Stomach (tissue), 9 donors: ENCODE measurements around the gene ZNF628. TPM values are rescaled to one million over a fixed set of nuclear protein-coding genes. Genes with fewer than 3 reads are reported as not detected.

Source experiments
- DNase-seq, 2 donors: peaks; one replicate each; pipeline versions ENCODE4 v3.0.0 to v3.0.0-alpha.2; 2013 to 2019
- H3K27ac ChIP-seq, 5 donors: fragments of 200-600 bp in 4 of 5; sonication (generic) in 4 of 5; one replicate each; pipeline ENCODE4 v1.5.1; 2013 to 2019; ENCODE audit warnings: mild to moderate bottlenecking in 1 of 5, moderate library complexity in 1 of 5
- H3K27me3 ChIP-seq, 3 donors: fragments of 200-600 bp; sonication (generic); one replicate each; pipeline ENCODE4 v1.5.1; 2017 to 2019; ENCODE audit warnings: mixed run types in 1 of 3
- H3K36me3 ChIP-seq, 4 donors: fragments of 200-600 bp; sonication (generic); 1 replicate in 3 of 4; 2 replicates in 1 of 4; pipeline ENCODE4 v1.5.1; 2016 to 2019
- H3K4me1 ChIP-seq, 4 donors: fragments of 200-600 bp; sonication (generic); one replicate each; pipeline ENCODE4 v1.5.1; 2016 to 2019
- H3K4me3 ChIP-seq, 4 donors: fragments of 200-600 bp; sonication (generic) in 3 of 4; one replicate each; pipeline ENCODE4 v1.5.1; 2016 to 2019; ENCODE audit warnings: mild to moderate bottlenecking in 1 of 4
- H3K9me3 ChIP-seq, 4 donors: fragments of 200-600 bp; sonication (generic); one replicate each; pipeline ENCODE4 v1.5.1; 2016 to 2019
- EP300 ChIP-seq: sonication (generic); formaldehyde crosslinking; IDR thresholded peaks from one replicate; pipeline ENCODE4 v1.6.1; 2017; ENCODE audit warnings: antibody characterized with exemption
- POLR2A ChIP-seq, 4 donors: fragments of 450-650 bp; IDR thresholded peaks; one replicate each; pipeline ENCODE4 v1.6.1; 2016; ENCODE audit warnings: antibody characterized with exemption in 4 of 4, control low read depth in 2 of 4, mild to moderate bottlenecking in 1 of 4, moderate library complexity in 1 of 4
- POLR2AphosphoS5 ChIP-seq, 3 donors: sonication (generic); formaldehyde crosslinking; IDR thresholded peaks; one replicate each; pipeline ENCODE4 v1.6.1; 2016; ENCODE audit warnings: antibody characterized with exemption in 3 of 3
- WGBS, 5 donors: extraction: QIAGEN DNeasy Blood & Tissue Kit in 3 of 5; methylation state at CpG; one replicate each; pipeline versions ENCODE4 v1.1.5 to v1.1.7; 2013 to 2018; 5-methylcytosine and 5-hydroxymethylcytosine counted together
- intact Hi-C: fragments of 100-400 bp; cut with DNase I; formaldehyde crosslinking; loops from one replicate; pipeline ENCODE4 v1.15.1; 2023; ENCODE audit warnings: low total_unique reads
- polyA plus RNA-seq, 3 donors: library from polyadenylated mRNA; stranded (reverse); fragments of 200-250 nt; gene quantifications; one replicate each; pipeline ENCODE4 v1.2.3, GENCODE V29; 2013
- total RNA-seq, 5 donors: library from RNA; depleted of rRNA; stranded (reverse); fragments of >200 nt; gene quantifications; one replicate each; pipeline versions ENCODE4 v1.1.0 to v1.2.3, GENCODE V29; 2014 to 2016
- TF ChIP-seq, protein P1 (sequence below), 7 experiments: fragments of 450-650 bp in 4 of 7; fragments of 200-600 bp in 3 of 7; sonication (generic) in 3 of 7; IDR thresholded peaks; one replicate each; pipeline ENCODE4 v1.5.1; 2016 to 2019; ENCODE audit warnings: antibody characterized with exemption in 7 of 7, control low read depth in 2 of 7, mild to moderate bottlenecking in 1 of 7
- donor health status: healthy with polysubstance abuse.
- donor health status: Bipolar disorder and iron deficiency.
- donor health status: healthy.

Gene ZNF628
- total and polyA plus RNA-seq, 8 donors = 0.58 to 16.1 (median 5.0) TPM

DNA sequence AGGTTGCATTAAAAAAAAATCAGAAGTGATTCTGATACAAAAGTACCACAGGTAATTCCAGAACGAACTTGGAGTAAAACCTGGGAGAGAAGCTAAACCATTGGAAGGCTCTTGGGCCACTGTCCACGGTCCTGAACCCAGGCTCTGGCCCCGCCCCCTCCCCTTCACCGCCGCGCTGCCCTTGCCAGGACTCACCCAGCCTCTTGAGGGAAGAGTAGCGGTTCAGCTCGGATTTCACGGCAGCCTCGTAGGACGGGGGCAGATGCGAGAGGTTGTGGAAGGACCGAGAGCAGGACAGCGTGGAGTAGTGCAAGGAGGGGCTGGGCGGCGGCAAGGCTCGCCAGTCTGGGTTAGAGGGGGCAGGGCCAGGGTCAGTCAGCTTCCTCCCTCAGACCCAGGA is 39.0 kb upstream of the ZNF628 start:
- peak; percentile 55 to 89 for DNase-seq

DNA sequence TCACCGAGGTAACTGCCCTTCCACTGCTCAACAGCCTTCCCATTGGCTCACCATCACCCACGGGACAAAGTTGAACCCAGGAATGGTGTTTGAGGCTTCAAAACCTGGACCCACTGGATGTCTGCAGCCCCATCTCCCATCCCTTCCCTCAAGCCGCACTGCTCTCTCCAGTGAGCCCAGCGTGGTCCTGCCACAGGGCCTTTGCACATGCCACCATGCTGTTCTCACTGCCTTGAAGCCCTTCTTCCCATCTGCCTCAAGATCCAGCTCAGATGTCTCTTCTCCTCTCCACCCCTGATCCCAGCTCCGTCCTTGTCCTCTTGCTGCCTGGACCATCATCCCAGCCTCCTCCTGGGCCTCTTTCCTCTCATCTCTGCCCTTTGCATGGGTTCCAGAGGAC is 37.4 kb upstream of the ZNF628 start:
- Histone ChIP-seq H3K4me3 (no peak overlapping the region), H3K27ac (no peak overlapping the region), H3K9me3 (no peaks in the 10 kb centered on the region), H3K27me3 (peaks cover 16 to 87% (median 67%) of the 10 kb centered on the region in 3 donors), H3K36me3 (no peaks in the 10 kb centered on the region), H3K4me1 (peaks cover 4 to 31% (median 23%) of the 10 kb centered on the region in 4 donors)
- TF ChIP-seq POLR2AphosphoS5 (IDR thresholded peaks at IDR 0.05) = no peak
- no peak for TF ChIP-seq POLR2A (IDR thresholded peaks at IDR 0.05)
- TF ChIP-seq EP300 = no peak
- TF ChIP-seq, protein P1, sequence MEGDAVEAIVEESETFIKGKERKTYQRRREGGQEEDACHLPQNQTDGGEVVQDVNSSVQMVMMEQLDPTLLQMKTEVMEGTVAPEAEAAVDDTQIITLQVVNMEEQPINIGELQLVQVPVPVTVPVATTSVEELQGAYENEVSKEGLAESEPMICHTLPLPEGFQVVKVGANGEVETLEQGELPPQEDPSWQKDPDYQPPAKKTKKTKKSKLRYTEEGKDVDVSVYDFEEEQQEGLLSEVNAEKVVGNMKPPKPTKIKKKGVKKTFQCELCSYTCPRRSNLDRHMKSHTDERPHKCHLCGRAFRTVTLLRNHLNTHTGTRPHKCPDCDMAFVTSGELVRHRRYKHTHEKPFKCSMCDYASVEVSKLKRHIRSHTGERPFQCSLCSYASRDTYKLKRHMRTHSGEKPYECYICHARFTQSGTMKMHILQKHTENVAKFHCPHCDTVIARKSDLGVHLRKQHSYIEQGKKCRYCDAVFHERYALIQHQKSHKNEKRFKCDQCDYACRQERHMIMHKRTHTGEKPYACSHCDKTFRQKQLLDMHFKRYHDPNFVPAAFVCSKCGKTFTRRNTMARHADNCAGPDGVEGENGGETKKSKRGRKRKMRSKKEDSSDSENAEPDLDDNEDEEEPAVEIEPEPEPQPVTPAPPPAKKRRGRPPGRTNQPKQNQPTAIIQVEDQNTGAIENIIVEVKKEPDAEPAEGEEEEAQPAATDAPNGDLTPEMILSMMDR (IDR thresholded peaks at IDR 0.05) = no peak
- WGBS, 5 donors = 69 to 76% (median 72%) methylated on average over 5 of the region's 5 CpGs
- intact Hi-C loops = no loop called here
- no peak for DNase-seq

More for the DNA sequence above, 39.0 kb upstream of the ZNF628 start:
- intact Hi-C loops = no loop called here
- Histone ChIP-seq H3K9me3 (no peaks in the 10 kb centered on the region), H3K4me1 (peaks cover 4 to 28% (median 17%) of the 10 kb centered on the region in 4 donors), H3K4me3 (no peak overlapping the region), H3K27me3 (peaks cover 19 to 87% (median 66%) of the 10 kb centered on the region in 3 donors), H3K27ac (no peak overlapping the region), H3K36me3 (no peaks in the 10 kb centered on the region)
- TF ChIP-seq, protein P1 (IDR thresholded peaks at IDR 0.05) = no peak
- TF ChIP-seq EP300 (no peak), POLR2AphosphoS5 (IDR thresholded peaks at IDR 0.05) (no peak), POLR2A (IDR thresholded peaks at IDR 0.05) (no peak)
- 2 to 7% (median 4%) methylated on average over 16 to 17 of the region's 17 CpGs for WGBS, 5 donors

DNA sequence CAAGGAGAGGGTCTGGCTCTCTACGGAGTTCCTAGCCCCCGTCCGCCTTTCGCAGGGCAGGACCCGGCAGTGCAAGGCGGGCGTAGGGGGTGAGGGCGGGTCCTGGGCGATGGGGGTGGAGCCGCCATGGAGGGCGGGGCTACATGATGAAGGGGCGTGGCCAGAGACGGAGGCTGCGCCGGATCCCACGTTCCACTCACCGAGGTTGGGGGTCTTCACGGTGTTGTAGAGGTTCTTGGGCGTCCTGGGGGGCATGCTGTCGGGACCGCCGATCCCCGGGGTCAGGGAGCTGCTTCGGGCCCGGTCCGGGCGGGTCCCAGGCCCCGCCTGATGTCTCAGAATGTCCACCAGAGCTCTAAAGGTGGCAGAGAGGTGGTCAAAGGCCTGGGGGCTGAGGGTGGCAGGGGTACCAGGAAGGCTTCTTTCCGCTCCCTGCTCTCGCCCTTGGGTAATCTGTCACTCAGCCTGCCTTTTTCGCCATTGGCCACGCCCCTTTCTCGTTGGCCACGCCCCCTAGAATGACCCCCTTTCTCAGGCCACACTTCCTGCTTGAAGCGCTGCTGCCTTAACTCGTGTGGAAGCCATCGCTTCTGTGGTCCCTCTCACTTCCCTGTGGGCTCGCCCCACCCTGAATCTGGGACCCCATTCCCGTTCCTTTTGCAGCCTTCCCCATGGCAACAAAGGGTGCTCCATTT is 35.9 kb upstream of the ZNF628 start:
- H3K4me1 ChIP-seq = peaks cover 4 to 31% (median 23%) of the 10 kb centered on the region in 4 donors
- TF ChIP-seq, protein P1 (IDR thresholded peaks at IDR 0.05) = no peak
- TF ChIP-seq EP300 (no peak), POLR2AphosphoS5 (IDR thresholded peaks at IDR 0.05) (no peak), POLR2A (IDR thresholded peaks at IDR 0.05) (no peak)
- H3K27me3 ChIP-seq = peaks cover 22 to 100% (median 81%) of the 10 kb centered on the region in 3 donors
- DNase-seq = no peak
- intact Hi-C loops = no loop called here
- no peaks in the 10 kb centered on the region for H3K9me3 ChIP-seq
- WGBS, 5 donors = 3 to 12% (median 9%) methylated on average over 7 to 39 of the region's 39 CpGs
- no peak overlapping the region for H3K4me3 ChIP-seq
- no peaks in the 10 kb centered on the region for H3K36me3 ChIP-seq
- no peak overlapping the region for H3K27ac ChIP-seq

- 5 to 8% (median 6%) methylated on average over 21 of the region's 21 CpGs for WGBS, 5 donors
- H3K27me3 ChIP-seq = peaks cover 22 to 100% (median 81%) of the 10 kb centered on the region in 3 donors
Measured at GRCh38 chr19:55441319-55441691, 35.1 kb upstream of the ZNF628 start.

More at GRCh38 chr19:55441319-55441691, 35.1 kb upstream of the ZNF628 start:
- Histone ChIP-seq H3K27ac (no peak overlapping the region), H3K4me3 (no peak overlapping the region), H3K36me3 (no peaks in the 10 kb centered on the region), H3K9me3 (no peaks in the 10 kb centered on the region), H3K4me1 (peaks cover 4 to 31% (median 23%) of the 10 kb centered on the region in 4 donors)
- intact Hi-C loops = no loop called here
- TF ChIP-seq, protein P1 (IDR thresholded peaks at IDR 0.05) = no peak
- TF ChIP-seq POLR2A (IDR thresholded peaks at IDR 0.05) = no peak
- TF ChIP-seq EP300 = no peak
- TF ChIP-seq POLR2AphosphoS5 (IDR thresholded peaks at IDR 0.05) = no peak
- no peak for DNase-seq
